ENCODE results near the gene FOXA2.
"Not testable (repeated sequence)": the region's sequence is repeated elsewhere in the genome, so short reads cannot be mapped to it uniquely, and the experiment has no call there.

The FOXA2 gene

DNA sequence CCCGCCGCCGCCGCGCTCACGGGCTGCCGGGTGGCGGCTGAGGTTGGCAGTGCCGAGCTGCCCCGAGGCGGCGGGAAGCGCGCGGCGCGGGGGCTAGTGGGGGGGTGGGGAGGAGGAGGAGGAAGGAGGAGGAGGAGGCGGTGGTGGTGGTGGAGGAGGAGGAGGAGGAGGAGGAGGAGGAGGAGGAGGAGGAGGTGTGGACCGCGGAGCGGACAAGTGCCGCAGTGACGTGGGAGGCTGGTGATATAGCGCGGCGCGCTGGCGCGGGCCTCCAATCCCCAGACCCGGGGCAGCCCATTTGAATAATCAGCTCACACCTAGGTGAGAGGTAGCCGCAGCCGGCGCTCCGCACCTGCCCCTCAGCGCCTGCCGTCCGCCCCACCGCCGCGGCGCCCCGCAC, at the start of gene FOXA2:
FOXA2 (minus strand) TSS at position 51 of the 400 bp plus-strand sequence. CDS start 294 bp downstream, outside the sequence.
- no peak for DNase-seq (ENCODE audit: low read depth in 2 of 2)

DNA sequence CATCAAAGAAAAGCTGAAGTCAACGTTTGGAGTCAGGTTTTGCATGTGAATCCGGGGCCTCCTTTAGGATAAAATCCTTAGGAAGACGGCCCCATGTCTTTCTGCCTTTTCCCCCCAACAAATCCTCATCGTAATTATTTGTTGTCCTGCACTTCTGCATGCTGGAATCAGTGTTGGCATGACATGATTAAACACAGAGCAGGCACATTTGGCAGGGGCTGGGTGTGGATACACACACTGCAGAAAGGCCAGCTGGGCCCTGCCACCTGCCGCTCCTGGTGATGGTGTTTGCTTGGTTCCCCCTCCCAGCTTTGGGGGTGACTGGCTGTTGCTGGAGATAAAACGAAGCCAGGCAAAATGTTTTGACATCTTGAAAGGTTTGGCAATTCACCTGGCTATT, 46.3 kb upstream of the FOXA2 start:
- DNase-seq (ENCODE audit: low read depth in 2 of 2), result no peak

DNA sequence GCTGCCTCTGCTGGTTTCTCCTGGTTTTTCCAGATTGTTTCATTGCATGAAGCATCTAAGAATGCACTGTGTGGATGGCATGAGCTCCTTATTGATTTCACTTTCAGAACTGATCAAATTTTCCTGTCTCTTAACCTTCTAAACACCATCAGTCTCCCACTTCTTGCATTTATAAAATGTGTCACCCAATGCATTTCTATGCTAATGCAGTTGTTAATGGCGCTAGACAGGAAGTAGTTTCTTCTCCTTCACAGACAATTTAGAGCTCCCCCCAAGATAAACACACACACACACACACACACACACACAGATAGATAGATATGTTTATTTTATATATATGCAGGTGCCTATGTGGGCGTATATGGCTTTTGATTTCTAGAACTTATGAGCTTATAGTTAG, 45.6 kb upstream of the FOXA2 start:
- no peak for DNase-seq (ENCODE audit: low read depth in 2 of 2)

DNA sequence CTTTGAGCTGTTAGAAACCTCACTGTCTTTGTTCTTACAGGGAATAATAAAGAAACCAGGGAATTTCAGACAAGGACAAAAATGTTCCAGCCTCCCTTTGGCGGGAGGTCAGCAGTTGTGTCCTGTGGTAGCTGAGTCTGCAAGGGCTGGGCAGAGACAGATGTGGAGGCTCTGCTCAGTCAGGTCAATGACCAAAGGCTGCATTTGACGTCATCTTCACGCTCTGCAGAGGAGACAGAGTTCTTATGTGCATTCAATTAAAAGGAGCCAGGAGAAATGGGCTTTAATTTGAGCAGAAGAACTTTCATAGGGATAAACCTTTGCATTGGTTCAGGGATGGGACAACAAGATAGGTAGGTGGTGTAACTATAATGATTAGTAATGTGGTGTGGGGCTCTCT, 45.1 kb upstream of the FOXA2 start:
- DNase-seq (ENCODE audit: low read depth in 2 of 2), result no peak

DNA sequence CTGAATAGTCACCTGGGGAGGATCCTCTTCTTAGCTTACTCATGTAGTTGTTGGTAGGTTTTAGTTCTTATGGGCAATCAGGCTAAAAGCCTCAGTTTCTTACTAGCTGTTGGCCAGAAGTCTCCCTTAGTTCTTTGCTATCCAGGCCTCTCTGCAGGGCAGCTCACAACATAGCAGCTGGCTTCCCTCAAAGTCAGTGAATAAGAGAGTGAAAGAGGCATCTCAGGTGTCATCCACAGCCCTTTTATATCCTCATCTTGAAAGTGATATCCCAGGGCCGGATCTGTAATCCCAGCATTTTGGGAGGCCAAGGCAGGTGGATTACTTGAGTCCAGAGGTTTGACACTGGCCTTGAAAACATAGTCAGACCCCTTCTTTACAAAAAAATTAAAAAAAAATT, 42.1 kb upstream of the FOXA2 start:
- no peak for DNase-seq (ENCODE audit: low read depth in 2 of 2)

DNA sequence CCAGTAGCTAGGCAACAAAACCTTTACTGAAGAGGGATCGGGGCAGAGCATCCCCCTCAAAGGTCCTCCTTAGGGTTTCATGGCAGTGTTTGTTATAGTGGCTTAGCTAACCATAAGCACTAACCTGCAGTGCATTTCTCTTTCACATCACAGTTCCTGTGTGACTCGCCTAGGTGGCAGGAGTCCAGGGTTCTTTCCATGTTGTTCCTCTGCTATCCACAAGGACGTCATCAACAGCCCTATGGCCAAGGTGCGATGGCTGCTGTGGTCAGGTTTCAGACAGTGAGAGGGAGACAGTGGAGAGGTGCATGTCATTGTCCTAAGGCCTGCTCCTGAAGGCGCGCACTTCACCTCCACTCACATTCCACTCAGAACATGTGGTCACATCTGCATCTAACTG, 38.8 kb upstream of the FOXA2 start:
- no peak for DNase-seq (ENCODE audit: low read depth in 2 of 2)

DNA sequence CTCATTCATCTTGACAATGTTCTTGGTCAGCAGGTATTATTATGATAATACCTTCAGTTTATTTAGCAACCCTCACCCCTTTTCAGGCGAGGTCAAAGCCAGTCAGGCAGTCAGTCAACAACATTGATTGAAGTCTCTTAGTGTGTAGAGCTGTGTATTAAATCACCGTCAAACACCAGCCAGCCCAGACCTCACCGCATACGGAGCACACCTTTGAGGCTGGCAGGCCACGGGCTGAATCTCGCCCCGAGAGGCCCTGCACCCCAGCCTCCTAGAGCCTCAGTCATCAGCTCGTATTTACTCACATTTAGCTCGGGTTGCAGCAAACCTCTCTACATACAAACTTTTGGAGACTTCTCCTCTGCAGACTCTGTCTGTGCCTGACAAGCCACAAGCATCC, 36.0 kb upstream of the FOXA2 start:
- DNase-seq (ENCODE audit: low read depth in 2 of 2), result no peak

DNA sequence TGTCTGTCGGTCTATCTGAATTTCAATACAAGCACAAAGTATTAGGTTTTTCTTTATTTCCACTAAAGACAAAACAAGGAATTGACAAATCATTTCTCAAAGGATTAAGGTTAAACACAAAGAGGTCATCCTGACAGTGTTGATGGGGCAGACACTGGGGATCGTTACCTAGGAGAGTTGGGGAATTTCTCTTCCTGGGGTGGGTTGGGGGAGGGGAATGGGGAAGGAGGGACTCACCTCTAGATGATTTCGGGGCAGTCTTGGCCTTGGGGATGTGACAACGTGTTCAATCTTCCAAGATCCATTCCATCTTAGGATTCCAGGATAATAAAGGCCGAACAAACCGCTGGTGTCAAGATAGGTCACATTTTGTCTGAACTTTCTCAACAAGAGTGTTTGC, 35.4 kb upstream of the FOXA2 start:
- DNase-seq (ENCODE audit: low read depth in 2 of 2), result no peak

DNA sequence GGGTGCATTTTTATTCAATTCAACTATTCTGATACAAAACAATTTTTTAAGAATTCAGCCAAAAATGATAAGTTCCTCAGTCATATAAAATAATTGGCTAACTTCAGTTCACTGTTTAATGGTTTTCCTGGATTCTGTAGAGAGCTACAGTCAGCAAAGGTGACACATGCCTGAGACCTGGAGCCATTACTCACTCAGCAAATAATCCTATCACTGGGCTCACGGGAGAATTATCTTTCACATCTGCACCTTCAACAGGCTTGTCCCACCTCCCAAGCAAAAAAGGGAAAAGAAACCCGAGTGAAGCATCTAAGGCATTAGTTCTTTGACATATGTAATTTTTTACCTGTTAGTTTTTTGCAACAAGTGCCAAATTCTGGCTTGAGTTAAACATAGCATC, 34.9 kb upstream of the FOXA2 start:
- DNase-seq (ENCODE audit: low read depth in 2 of 2), result no peak

DNA sequence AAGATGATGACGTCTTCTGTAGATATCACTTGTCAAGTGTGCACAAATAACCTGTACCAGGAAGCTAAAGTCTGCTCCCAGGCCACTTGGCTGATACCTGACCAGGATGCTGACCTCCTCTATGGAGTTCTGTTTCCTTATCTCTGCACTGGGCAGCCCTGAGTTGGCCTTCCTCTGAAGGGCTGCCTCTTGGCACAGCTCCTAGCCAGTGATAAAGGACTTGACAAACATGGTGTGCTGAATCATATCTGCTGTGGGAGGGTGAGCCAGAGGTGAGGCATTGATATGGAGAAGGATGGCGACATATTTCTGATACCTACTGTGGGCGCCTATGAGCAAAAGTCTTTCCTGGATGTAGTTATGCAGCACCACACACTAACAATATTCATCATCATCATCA, 32.8 kb upstream of the FOXA2 start:
- DNase-seq (ENCODE audit: low read depth in 2 of 2), result no peak

DNA sequence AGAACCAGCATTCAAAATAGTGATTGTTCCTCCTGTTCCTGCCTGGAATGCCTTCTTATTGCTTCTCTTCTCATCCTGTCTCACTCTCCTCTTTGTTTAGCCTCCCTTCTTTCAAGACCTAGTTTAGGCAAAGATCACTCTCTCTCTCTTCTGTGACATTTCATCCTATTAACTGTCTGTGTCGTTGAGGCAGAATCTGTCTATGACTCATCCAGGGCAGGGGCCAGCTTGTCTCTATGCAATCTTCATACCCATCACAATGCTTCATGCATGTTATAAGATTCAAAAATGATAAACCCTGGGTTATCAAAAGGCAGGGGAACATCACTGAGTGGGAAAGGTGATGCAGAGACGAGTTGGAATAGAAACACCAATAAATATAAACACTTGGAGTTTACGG, 32.2 kb upstream of the FOXA2 start:
- DNase-seq (ENCODE audit: low read depth in 2 of 2), result no peak

DNA sequence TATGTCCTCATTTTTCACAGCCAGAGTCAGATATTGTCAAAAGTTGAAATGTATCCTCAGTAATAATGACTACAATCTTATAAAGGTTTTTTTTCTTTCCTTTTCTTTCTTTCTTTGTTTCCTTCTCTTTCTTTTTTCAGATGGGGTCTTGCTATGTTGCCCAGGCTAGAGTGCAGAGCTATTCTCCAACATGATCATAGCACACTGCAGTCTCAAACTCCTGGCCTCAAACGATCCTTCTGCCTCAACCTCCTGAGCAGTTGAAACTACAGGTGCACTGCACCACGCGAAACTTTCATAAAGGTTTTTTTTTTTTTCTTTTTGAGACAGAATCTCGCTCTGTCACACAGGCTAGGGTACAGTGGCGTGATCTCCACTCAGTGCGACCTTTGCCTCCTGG, 31.1 kb upstream of the FOXA2 start:
- no peak for DNase-seq (ENCODE audit: low read depth in 2 of 2)

DNA sequence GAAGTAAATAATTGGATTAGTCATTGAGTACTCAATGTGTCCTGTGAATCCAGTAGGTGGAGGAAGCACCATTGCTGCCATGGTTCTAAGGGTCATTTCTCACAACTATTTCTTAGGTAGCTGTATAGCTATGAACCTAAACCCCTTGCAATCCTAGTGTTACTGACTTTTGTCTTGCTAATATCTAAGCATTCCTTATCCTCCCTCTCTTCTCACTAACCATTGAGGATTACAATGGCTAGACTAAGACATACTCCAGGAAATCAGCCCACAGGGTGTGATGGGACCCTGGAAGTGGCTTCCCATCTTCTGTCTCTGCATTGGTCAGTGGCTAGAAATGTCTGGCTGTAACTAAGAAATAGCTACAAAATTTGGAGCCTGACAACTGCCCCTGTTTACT, 27.3 kb upstream of the FOXA2 start:
- no peak for DNase-seq (ENCODE audit: low read depth in 2 of 2)

DNA sequence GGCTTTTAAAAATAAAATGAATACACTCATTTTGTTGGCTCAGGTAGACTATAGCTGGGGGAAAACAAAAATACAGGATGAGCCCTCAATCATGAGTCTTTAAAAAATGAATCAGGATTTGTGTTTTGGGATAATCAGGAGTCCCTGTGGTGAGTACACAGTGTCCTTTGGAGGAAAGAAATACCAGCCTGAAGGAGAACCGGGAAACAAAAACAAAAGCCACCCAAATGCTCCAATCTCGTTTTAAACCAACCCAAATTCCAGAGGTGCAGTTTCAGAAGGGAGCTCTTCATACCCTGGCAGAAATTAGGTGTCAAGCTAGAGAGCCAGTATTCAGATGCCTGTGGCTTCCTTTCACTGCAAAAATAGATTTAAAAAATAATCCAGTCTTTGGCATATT, 23.3 kb upstream of the FOXA2 start:
- DNase-seq (ENCODE audit: low read depth in 2 of 2), result no peak

DNA sequence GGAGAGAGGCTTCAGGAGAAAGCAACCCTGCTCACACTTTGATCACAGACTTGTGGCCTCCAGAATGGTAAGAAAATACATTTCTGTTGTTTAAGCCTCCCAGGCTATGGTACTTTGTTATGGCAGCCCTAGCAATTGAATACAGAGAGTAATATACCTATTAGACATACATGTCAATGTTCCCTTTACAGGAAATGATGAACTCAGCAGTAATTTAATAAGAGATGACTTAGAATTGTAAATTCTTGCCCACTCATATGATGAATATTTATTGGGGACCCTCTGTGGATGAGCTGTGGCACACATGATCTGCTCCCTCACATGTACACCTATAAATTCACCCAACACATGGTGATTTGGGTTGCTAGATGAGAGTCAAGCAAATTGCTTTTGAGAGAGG, 20.4 kb upstream of the FOXA2 start:
- DNase-seq (ENCODE audit: low read depth in 2 of 2), result no peak

DNA sequence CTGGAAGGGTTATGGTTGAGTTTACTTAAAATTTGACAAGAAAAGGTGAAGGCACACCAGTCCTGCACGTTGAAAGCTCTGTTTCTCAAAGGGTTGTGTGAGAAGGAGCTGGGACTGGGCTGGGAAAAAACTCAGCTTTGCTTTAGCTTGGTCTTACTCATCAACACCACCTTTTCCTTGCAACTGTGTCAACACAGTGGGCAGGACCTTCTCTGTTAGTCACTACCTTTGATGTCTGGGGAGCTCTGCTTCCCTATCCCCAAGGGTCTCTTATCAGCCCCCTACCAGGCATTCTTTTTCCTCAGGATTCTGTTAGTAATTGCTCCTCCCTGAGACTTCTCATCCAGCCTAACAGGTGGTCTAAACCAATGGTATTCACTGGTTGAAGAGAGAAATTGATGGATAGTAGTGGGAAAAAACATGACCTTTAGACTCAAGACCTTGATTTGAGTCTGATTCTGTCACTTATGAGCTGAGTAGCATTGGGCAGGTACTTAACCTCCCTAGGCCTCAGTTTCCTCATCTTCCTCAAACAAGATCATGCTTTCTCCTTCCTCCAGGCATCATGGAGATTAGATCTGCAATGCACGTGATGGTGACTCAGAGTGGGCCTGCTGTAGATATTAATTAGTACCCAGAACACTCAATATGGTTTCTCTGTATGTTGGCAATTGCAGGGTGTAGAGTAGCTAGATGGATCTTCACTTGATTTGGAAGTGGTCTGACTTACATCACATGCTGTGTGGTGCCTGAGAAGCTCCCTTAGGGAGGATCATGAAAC, 17.2 kb upstream of the FOXA2 start:
- DNase-seq (ENCODE audit: low read depth in 2 of 2), result no peak

DNA sequence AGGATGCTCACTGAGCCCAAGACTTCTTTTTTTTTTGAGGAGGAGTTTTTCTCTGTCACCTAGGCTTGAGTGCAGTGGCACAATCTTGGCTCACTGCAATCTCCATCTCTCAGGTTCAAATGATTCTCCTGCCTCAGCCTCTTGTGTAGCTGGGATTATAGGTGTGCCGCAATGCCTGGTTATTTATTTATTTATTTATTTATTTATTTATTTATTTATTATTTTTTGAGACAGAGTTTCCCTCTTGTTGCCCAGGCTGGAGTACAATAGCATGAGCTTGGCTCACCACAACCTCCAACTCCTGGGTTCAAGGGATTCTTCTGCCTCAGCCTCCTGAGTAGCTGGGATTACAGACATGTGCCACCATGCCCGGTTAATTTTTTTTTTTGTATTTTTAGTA, 14.9 kb upstream of the FOXA2 start:
- DNase-seq (ENCODE audit: low read depth in 2 of 2), result not testable (repeated sequence)

DNA sequence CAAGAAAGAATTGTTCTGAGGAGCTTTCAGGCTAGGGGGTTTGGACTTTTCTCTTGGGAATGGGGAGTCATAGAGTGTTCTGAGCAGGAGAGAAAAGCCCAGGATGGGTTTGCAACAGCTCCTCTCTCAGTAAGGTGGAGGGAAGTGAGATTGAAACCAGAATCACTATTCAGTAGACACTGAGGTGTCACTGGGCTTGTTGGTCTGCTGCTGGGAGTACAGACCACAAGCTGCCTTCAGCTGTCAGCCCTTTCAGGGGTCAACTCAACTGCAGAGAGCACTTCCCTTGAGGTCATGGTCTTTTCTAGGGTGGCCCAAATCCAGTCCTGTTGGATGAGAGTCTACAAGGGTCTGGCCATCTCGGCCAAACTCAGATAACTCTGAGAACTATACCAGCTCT, 12.9 kb upstream of the FOXA2 start:
- no peak for DNase-seq (ENCODE audit: low read depth in 2 of 2)

DNA sequence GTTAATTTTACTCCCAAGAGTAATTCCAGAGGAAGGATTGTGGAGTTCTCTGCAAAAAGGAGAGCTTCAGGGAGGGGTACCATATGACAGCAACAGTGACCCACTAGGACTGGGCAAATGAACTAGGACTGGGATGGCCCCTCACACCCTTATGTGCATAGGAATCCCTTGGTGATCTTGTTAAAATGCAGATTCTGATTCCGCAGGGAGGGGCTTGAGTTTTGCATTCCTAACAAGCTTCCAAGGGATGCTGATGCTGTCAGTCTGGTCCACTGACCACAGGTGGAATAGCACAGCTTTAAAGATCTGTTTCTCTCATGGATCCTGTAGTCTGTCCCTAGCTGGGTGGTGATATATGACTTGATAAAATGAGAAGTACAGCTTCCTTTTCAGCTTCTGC, 6.3 kb upstream of the FOXA2 start:
- DNase-seq (ENCODE audit: low read depth in 2 of 2), result no peak

DNA sequence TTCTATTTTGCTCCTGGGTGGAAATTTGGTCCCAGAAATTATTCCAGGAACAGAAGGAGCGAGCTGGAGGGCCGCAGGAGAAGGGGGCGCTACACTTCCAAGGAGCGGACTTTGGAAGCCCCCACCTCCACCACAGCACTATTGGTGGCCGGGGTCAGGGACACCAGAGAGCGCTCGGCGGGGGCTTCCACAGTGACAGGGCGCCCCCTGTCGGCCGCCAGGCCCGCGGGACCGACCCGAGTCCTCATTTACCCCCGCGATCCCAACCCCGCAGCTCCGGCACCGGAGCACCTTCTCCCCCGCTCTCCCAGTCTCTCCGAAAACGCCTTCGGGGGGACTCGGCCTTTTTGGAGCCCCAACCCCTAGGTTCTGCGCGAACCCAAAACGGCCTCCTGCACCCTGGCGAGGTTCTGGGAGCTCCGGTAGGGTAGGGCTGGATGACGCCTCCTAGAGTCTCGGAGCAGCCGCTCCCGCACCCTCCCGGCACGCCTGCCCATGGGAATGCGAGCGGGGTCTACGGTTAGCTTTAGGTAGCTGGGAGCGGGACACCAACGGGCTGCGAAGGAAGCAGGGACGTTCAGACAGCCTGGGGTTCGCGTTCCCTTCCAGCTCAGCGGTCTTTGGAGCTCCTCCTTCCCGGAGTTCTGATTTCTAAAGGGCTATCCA, 2.4 kb upstream of the FOXA2 start:
- DNase-seq (ENCODE audit: low read depth in 2 of 2), result no peak

DNA sequence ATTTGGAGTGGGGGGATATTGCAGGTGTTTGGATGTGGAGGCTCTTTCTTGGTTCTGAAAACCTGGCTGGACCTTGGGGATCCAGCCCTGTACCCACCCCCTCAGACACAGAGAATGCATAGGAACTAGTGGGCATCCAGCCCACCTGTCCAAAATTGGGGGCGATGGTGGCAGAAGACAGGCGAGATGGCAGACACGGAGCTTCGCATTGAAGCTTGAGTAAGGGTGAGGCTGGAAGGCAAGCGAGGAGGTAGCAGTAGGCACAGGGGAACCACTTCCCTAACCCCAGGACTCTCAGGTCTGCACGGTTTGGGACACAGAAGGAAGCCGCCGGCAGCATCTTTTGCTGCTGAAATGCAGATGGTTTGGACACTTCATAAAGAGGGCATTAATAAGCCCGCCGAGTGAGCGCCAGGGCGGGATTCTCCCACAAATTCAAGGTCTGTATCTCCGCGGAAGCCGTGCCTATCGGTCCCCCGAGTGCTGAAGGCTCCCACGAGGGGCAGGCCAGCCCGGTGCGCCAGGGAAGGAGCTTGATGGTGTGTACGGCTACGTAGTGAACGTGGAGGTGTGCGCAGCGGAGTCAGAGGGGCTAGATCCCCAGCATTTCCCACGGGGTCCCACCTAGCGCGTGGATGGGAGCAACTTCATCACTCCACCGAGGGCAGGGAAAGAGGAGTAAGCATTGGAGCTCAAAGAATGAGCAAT, 1.6 kb upstream of the FOXA2 start:
- no peak for DNase-seq (ENCODE audit: low read depth in 2 of 2)

DNA sequence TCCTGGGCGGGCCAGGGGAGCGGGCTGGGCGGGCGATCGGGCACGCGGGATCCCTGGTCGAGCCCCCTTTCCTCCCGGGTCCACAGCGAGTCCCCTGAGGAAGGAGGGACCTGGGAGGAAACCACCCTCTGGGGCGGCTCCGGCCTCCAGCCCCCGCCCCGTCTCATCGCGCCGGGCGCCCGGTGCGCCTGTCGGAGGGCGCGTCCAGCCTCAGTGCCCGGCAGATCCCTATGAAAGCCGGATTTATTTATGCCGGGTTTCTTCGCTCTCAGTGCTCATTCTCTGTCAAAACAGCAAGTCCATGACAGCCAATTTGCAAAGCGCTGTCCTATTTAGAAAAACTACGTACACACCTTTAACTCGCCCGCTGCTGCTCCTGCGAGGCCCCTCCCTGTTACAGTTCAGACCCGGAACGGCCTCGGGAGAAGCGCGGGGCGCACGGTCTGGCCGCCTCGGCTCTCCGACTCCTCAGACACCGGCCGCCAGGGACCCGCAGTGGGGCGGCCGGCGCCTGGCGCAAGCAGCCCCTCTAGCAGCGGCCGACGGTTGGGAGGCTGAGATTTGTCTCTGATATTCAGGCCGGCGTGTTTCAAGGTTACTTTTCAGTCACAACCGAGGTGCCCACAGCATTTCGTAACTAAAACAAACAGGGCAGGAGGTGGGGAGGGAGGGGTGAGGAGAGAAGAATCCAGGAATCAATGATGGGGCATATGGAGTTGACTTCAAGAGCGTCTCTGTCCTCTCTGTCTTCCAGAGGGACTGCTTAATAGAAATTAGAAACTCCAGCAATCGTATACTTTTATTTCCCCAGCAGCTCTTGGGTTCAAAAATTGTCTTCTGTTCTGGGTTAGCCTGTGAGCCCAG, 782 bp upstream of the FOXA2 start:
- DNase-seq (ENCODE audit: low read depth in 2 of 2), result no peak

Data from stimulated activated CD4-positive, alpha-beta T cell treated with anti-CD3 and anti-CD28 coated beads, Interleukin-1b, Interleukin-23, amount 100 ng/mL, for 4 hours (primary cell).